Stimulated activated CD8-positive, alpha-beta memory T cell treated with anti-CD3 and anti-CD28 coated beads, Interleukin-4, amount 100 ng/mL, for 1 hour (primary cell): Measurements from ENCODE around the gene BCKDK.
"Not testable (repeated sequence)": the region's sequence is repeated elsewhere in the genome, so short reads cannot be mapped to it uniquely, and the experiment has no call there.

Experiments
- DNase-seq, 2 donors: peaks; one replicate each; pipeline ENCODE4 v3.0.0-alpha.2; 2020; ENCODE audit warnings: low read depth in 2 of 2, low spot score in 1 of 2

The BCKDK gene

DNA sequence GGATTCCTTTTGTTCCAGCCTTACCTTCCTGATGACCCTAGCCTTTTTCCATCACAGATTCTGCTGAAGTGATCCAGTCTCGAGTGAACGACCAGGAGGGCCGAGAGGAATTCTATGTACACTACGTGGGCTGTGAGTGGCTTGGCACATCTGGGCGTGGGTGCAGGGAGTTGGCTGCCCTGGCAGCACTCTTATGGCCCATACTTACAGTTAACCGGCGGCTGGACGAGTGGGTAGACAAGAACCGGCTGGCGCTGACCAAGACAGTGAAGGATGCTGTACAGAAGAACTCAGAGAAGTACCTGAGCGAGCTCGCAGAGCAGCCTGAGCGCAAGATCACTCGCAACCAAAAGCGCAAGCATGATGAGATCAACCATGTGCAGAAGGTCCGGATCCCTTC lies 11.9 kb downstream of the BCKDK start:
- DNase-seq = no peak

DNA sequence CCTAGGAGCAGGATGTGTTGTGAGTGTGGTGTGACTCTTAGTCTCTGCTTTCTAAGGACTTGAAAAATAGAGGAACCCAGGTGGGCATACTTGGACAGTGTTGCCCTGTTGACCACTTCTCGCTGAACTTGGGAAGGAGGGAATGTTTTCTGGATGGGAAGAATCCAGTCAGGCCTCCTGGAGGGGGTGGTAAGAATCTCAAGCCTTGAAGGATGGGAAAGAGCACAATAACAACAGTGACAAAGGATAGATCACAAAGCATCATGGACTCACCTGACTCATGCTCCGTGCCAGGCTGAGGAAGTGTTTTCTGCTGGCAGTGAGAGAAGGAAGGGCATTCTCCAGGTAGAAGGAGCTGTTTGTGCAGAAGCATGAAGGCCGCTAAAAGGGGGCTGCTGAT lies 17.7 kb downstream of the BCKDK start:
- DNase-seq = no peak

DNA sequence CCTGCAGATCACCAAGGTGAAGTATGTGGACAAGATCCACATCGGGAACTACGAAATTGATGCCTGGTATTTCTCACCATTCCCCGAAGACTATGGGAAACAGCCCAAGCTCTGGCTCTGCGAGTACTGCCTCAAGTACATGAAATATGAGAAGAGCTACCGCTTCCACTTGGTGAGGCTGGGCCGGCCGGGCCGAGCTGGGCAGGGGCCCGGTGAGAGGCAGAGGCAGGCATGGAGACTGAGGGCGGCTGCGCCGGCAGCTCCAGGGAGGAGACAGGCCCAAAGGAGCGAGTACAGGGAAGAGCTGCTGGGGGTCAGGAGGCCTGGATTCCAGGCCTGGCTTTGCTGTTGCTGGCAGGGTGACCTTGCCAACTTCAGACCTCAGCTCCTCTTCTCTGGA lies 19.0 kb downstream of the BCKDK start:
- no peak for DNase-seq

DNA sequence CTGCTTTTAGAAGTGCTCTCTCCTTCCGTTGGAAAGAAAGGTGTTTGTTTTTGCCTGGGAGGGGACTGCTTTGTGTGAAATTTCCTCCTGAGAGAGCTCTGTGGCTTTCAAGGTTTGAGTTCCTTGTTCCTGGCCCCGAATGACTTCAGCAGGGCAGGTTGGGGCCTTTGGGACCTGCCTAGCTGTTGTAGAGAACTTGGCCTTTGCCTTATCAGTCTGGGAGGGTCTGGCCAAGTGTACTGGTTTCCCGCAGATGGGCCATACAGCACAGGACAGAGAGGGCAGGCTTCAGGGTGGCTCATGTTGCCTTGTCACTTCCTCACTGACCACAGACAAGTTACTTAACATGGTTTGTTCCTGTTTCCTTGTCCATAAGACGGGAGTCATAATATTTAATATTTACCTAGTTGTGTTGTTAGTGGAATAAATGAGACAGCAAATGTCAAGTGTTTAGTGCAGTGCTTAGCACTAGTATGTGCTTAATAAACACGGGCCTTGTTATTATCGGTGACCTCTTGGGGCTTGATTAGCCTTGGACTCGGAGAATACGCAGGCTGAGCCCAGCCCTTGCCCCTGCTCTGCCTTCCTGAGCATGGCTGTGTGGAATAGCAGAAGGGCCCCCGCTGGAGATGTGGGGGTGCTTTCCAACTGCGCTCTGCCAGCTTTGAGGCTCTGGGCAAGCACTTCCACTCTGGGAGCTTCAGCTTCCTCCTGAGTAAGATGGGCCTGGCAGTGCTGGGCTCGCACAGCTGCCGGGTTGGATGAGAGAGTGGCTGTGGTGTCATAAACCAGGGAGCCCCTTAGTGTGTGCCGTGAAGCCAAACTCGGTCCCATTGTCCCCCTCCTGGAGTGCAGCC lies 20.8 kb downstream of the BCKDK start:
- DNase-seq = no peak

DNA sequence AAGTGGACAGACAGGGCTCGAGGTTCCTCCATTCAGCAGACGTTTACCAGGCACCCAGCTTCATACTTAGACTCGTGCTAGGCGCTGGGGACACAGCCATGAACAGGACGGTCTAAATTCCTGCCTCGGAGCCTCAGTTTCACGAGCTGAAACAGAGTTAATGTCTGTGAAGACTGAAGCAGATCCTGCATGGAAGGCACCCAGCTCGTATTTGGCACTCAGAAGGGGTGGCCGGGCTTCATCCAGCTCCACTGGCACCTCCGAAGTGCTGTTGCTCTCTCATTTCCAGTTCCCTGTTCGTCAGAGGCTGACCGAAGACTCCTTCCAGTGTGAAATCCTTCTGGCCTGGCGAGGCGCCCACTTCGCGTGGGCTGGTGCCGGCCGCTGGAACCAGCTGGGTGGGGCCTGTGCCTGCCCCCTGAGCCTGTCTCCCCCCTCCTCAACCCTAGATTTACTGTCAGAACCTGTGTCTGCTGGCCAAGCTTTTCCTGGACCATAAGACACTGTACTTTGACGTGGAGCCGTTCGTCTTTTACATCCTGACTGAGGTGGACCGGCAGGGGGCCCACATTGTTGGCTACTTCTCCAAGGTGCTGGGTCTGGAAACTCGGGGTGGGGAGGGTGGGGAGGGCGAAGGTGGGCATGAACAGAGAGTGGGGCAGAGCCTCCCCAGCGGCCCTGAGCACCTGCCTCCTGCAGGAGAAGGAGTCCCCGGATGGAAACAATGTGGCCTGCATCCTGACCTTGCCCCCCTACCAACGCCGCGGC lies 21.6 kb downstream of the BCKDK start:
- no peak for DNase-seq

DNA sequence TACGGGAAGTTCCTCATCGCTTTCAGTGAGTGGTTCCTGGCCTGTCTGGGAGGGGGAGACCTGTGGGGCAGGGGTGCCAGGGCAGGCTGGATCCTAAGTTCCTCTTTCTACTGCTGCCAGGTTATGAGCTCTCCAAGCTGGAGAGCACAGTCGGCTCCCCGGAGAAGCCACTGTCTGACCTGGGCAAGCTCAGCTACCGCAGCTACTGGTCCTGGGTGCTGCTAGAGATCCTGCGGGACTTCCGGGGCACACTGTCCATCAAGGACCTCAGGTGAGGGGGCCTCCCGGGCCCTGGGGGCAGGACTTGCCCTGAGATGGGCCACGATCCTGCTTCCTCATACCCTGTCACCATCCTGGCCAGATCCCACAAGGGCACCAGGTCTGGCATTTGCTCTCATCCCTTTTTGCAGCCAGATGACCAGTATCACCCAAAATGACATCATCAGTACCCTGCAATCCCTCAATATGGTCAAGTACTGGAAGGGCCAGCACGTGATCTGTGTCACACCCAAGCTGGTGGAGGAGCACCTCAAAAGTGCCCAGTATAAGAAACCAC lies 22.2 kb downstream of the BCKDK start:
- DNase-seq = no peak

DNA sequence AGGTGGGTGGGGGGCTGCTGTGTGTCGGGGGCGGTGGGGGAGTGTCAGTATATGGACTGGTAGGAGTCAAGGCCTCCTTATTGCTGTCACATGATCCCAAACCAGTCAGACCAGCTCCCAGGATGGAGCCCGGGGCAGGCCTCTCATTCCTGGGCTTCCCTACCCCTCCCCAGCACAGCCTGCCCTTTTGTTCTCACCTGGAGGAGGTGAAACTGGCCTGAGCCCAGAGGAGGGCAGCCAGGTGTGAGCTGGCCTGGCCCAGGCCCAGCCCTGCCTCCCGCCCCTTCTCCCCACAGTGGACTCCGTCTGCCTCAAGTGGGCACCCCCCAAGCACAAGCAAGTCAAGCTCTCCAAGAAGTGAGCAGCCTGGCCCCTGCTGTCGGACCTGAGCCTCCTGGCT lies 22.7 kb downstream of the BCKDK start:
- DNase-seq = no peak

DNA sequence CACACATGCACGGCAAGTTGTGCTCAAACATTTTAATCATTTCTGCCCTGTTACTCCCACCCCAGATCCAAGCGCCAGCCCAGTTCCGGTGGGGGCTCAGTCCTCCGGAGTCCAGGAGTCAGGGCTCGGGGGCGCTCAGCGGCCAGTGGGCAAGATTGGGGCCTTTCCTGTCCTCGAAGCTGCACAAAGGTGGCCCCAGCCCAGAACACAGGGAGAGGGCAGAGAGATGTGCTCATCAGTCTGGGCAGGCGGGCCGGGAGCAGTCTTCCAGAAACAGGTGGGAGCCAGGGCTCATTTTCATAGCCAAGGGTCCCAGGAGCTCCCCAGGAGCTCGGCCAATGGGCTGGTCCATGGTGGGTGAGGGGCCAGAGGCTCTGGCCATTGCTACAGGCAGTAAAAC lies 23.2 kb downstream of the BCKDK start:
- DNase-seq = no peak

DNA sequence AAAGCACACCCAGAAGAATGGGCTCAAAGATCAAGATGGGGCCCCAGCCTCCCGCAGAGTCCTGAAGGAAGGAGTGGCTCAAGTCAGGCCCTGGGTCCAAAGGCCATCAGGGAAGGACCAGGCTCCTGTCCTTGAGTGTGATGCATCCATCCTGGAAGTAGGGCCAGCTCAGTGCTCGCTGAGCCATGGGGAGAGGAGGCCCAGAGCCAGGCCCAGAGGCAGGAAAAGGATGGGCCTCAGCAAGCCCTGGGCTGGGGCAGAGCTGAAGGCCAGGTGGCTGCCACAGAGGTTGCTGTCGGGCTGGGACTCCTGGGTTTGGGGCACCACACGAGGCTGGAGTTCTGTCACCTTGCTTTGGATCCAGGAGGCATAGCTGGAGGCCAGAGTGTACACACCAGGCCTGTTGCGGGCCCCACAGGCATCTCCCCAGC lies 23.7 kb downstream of the BCKDK start:
- no peak for DNase-seq

DNA sequence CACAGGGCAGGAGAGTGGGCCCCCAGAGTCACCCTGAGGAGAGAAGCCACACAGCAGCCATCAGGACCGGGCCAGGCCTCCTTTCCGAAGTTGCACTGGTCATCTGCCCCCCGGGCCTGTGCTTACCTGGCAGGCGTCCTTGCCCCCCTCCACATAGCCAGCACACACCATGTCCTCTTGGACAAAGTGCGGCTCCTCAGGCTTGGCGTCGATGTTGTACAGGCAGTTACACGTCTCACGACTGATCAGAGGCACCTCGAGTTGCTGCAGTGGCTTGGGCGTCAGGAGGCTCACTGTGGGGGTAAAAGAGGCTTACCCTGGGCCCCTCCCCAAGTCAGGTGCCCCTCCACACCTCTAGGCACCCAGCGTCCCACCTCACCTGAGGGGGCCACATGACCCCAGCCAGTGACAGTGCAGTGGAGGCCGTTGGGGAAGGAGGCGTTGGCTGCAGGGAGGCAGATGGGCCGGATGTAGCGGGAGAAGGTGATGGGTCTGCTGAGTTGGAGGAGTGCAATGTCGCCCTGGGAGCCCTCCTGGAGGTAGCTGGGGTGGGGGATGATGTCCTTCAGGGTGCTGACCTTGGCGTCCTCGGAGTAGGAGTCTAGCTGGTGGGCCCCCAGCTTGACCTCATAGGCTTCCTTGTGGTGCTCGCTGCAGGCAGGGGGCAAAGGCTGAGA lies 24.3 kb downstream of the BCKDK start:
- no peak for DNase-seq

DNA sequence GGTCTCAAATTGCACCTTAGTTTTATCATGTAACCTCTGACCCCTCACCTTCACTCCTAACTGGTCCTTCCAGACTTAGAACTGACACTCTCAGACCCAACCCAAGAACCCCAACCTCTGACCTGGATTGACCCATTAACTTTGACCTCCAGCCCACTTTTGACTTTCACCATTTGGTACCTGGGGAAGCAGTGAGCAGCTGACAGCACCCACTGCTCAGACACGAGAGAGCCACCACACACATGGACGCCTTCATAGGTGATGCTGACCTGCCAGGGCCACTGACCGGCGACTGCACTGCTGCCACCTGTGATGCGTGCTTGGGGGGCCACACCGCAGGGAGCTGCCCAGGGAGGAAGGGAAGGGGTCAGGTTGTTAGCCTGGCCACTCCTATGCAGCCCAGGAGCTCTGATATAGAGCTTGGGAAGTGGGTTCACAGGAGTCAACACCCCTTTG lies 24.9 kb downstream of the BCKDK start:
- DNase-seq = no peak

DNA sequence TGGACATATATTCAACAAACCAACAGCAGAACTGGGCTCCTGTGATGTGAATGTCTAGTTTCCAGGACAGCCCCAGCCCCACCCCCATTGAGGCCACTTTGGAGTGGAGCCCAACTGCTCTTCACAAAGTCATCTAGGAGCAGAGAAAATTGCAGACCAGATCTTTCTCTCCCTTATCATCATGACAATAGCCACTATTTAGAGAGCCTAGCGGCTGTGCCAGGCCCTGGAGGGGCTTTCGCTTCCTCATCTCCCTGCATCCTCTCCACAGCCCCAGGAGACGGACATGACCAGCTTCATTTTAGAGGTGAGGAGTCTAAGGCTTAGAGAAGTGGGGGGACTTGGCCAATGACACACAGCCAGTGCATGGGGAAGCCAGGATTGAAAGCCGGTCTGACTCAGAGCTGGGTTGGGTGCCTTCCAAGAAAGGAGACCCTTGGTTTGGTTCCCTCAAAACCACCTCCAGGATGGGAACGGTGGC lies 25.9 kb downstream of the BCKDK start:
- no peak for DNase-seq

DNA sequence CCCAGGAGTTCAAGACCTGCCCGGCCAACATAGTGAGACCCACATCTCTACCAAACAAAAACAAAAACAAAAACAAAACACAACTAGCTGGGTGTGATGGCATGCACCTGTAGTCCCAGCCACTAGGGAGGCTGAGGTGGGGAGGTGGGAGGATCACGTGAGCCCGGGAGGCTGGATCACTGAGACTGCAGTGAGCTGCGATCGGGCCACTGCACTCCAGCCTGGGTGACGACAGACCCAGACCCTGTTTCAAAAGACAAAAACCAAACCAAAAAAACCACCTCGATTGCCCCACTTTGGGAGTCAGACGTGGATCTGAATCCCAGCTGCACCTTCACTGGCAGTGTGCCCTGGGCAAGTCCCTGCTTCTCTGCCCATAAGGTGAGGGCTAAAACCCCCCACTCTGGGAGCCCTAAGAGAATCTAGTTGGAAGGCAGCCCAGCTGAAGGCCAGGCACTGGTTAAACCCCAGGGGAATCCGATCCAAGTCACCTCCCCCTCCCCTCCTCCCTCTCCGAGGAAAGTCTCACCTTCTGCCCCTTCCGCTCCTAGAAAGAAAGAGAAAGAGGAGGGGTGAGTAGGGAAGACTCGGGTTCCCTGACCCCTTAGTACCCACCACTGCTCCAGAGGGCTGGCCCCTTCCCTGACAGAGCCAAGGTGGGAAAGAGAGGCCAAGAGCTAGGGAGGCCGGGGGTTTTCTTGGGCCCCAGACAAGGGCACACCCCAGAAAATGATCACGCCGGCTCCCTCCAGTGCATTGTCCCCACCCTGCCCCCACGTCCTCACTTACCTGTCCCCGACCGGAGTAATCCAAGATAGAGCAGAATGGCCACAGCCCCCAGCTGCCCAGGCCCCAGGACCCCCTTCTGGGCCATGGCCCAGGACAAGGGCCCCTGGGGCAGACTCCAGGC lies 26.7 kb downstream of the BCKDK start:
- no peak for DNase-seq

DNA sequence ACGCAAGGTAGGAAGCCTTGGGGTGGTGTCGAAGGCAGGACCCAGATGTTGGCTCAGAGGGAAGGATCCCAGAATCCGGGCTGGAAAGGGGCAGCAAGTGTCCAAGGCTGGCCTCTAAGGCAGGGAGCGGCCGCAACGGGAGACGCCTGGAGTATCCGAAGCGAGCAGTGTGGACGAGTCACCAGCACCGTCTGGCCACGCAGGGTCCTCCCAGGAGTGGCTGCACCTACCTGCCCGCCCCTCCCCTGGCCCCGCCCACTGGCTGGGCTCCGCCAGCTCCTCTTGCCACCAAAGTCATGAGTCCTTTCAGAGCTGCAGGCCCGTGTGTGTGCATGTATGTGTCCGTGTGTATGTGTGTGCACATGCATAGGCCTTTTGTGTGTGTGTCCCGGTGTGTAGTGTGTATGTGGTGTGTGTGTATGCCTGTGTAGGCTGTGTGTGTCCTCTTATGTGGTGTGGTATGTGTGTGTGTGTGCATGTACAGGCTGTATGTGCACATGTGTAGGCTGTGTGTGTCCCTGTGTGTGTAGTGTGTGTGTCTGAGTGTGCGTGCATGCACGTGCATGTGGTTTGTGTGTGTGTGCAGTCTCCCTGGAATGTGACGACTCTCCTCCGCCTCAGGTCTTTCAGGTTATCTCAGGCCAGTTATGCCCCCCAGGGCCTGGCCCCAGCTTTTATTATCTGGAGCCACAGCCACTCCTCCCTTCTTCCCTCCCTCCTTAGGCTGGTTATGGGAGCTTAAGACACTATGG lies 27.5 kb downstream of the BCKDK start, which contains the start of gene PRSS8:
Gene PRSS8, minus strand, starts transcription at position 193 of the 752 bp plus-strand sequence. CDS start 229 bp downstream, outside the sequence.
- DNase-seq = no peak

DNA sequence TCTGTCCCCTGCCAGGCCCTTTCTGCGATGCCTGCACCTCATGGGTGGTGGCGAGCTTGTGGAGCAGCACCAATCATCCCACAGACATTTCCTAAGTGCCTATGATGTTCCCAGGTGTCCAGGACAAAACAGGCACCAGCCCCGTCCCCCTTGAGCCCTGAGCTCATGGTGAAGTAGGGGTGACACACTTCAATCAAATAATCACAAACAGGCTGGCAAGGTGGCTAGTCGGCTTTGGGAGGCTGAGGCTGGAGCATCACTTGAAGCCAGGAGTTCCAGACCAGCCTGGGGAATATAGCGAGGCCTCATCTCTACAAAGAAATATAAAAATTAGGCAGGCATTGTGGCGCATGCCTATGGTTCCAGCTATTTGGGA lies 28.1 kb downstream of the BCKDK start:
- DNase-seq = no peak

DNA sequence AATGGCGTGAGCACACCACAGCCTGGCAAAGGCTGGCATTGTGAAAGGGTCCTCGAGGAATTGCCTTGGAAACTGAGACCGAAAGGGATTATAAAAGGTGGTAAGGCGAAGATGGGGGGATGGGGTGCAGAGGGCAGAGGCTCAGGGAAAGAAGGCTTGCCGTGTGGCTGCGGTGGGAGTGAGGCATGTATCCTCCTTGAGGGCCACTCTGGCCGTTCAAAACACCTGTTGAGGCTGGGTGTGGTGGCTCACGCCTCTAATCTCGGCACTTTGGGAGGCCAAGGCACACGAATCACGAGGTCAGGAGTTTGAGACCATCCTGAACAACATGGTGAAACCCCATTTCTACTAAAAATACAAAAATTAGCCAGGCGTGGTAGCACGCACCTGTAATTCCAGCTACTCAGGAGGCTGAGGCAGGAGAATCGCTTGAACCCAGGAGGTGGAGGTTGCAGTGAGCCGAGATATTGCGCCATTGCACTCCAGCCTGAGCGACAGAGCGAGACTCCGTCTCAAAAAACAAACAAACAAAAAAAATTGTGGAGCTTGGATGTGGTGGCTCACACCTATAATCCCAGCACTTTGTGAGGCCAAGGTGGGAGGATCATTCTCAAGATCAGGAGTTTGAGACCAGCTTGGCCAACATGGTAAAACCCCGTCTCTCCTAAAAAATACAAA lies 28.8 kb downstream of the BCKDK start:
- DNase-seq = not testable (repeated sequence)

DNA sequence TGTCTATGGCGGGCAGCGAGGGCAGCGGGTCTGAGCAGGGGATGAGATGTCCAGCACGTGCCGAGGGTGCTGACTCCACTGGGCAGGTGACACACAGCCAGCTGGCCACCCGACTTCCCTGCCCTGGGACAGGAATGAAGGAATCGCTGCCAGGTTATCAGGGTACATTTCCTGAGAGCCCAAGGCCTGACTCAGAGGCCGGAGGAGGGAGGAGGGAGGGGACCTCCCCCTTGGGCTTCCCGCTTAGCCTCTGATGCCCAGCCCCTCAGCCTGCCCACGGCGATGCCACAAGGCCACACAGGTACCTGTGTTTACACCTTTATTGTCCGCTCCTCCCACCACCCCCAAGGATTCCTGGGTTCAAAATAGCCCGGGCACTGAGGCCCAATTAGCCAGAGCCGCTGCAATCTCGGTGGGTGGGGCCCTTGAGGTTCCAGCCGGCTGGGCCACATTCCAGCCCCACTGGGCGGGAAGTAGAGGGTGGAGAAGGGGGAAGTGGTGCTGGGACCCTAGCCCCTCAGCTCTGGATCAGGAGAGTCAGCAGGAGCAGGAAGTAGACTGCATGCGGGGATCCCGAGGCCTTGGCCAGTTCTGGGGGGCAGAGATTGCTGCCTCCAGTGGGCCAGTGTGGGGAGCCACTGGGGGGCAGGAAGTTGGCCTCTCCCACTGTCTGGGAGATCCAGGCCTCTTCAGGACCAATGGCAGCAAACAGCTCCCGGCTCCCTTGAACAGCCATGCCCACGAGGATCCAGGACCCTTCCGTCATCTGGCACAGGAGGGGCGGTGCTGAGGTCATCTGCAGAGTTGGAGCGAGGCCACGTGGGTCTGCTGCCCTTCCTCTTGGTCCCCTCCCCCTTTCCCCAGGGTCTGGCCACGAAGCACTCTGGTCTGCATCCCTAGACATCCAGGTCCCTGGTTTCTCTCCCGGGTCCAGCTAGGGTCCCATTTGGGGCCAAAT lies 30.7 kb downstream of the BCKDK start:
- DNase-seq = no peak

DNA sequence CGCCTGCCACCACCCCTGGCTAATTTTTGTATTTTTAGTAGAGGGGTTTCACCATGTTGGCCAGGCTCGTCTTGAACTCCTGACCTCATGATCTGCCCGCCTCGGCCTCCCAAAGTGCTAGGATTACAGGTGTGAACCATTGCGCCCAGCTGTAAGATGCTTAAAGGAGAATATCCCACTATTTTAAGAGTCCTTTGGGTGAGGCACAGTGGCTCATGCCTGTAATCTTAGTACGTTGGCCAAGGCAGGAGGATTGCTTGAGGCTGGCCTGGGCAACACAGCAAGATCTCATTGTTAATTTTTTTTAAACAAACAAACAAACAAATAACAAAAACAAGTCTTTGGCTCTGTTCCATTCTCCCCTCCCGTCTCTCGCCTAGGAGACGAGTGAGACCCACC lies 32.9 kb downstream of the BCKDK start:
- DNase-seq = not testable (repeated sequence)
